CD8-positive, alpha-beta memory T cell (primary cell): Measurements from ENCODE around the gene FBXW12. TPM values are rescaled to one million over a fixed set of nuclear protein-coding genes. Genes with fewer than 3 reads are reported as not detected.
"Not testable (repeated sequence)": the region's sequence is repeated elsewhere in the genome, so short reads cannot be mapped to it uniquely, and the experiment has no call there.

Experiments
- CTCF ChIA-PET: fragments of 350-600 bp; sonication (Branson Sonifier 250); formaldehyde crosslinking; loops from one replicate; lab custom pipeline; 2021; ENCODE audit warnings: antibody characterized with exemption; lab: Charles Lee
- POLR2A ChIA-PET: fragments of 350-600 bp; sonication (Branson Sonifier 250); formaldehyde crosslinking; loops from one replicate; lab custom pipeline; 2021; ENCODE audit warnings: antibody characterized with exemption; lab: Charles Lee
- DNase-seq, 5 donors: peaks; one replicate each; pipeline versions ENCODE4 v3.0.0 to v3.0.0-alpha.2; 2020 to 2022; ENCODE audit warnings: mixed read lengths in 1 of 5
- H3K27ac ChIP-seq: one replicate; pipeline ENCODE4 v1.7.0; 2013; ENCODE audit warnings: low read depth, mild to moderate bottlenecking, low read length, moderate library complexity
- H3K27me3 ChIP-seq: 2 replicates; pipeline ENCODE4 v1.7.0; 2013; ENCODE audit warnings: low read length, mild to moderate bottlenecking; ENCODE audit not compliant: insufficient read depth, poor library complexity, severe bottlenecking
- H3K36me3 ChIP-seq: 2 replicates; pipeline ENCODE4 v1.7.0; 2013; ENCODE audit warnings: mild to moderate bottlenecking, low read length, moderate library complexity; ENCODE audit not compliant: insufficient read depth
- H3K4me1 ChIP-seq: 2 replicates; pipeline ENCODE4 v1.7.0; 2013; ENCODE audit warnings: mild to moderate bottlenecking, low read length, moderate library complexity; ENCODE audit not compliant: insufficient read depth
- H3K4me3 ChIP-seq: 2 replicates; pipeline ENCODE4 v1.7.0; 2013; ENCODE audit warnings: mild to moderate bottlenecking, low read length
- H3K9me3 ChIP-seq: 2 replicates; pipeline ENCODE4 v1.7.0; 2013; ENCODE audit warnings: mild to moderate bottlenecking, low read length
- H3K27ac Mint-ChIP-seq, 8 donors: one replicate each; pipeline ENCODE4 v1.8.0; 2020 to 2021; ENCODE audit warnings: mixed read lengths in 8 of 8, mild to moderate bottlenecking in 6 of 8, inconsistent platforms in 3 of 8, moderate library complexity in 3 of 8
- H3K27me3 Mint-ChIP-seq, 2 donors: one replicate each; pipeline ENCODE4 v1.8.0; 2020 to 2021; ENCODE audit warnings: mixed read lengths in 2 of 2, mild to moderate bottlenecking in 1 of 2, moderate library complexity in 1 of 2
- H3K36me3 Mint-ChIP-seq, 3 donors: one replicate each; pipeline ENCODE4 v1.8.0; 2020 to 2021; ENCODE audit warnings: mixed read lengths in 3 of 3, inconsistent platforms in 1 of 3, mild to moderate bottlenecking in 1 of 3
- H3K4me1 Mint-ChIP-seq, 3 donors: one replicate each; pipeline ENCODE4 v1.8.0; 2020 to 2021; ENCODE audit warnings: mixed read lengths in 3 of 3, inconsistent platforms in 1 of 3, mild to moderate bottlenecking in 1 of 3
- H3K4me3 Mint-ChIP-seq, 7 donors: one replicate each; pipeline ENCODE4 v1.8.0; 2020 to 2021; ENCODE audit warnings: mixed read lengths in 7 of 7, mild to moderate bottlenecking in 6 of 7, moderate library complexity in 4 of 7, inconsistent platforms in 2 of 7
- H3K9me3 Mint-ChIP-seq, 5 donors: one replicate each; pipeline ENCODE4 v1.8.0; 2020 to 2022; ENCODE audit warnings: mixed read lengths in 5 of 5, mild to moderate bottlenecking in 3 of 5, moderate library complexity in 2 of 5, inconsistent platforms in 1 of 5
- polyA plus RNA-seq: library from polyadenylated mRNA; unstranded; fragments of 300-500 nt; fragmentation: Illumina TruSeq; gene quantifications from one replicate; pipeline ENCODE4 v1.2.3, GENCODE V29; 2021
- total RNA-seq, 2 experiments: library from RNA; stranded (reverse); gene quantifications; one replicate each; pipeline ENCODE4 v1.2.3, GENCODE V29; 2021

FBXW12 gene
- total and polyA plus RNA-seq, 3 experiments from 2014 or later: not detected

DNA sequence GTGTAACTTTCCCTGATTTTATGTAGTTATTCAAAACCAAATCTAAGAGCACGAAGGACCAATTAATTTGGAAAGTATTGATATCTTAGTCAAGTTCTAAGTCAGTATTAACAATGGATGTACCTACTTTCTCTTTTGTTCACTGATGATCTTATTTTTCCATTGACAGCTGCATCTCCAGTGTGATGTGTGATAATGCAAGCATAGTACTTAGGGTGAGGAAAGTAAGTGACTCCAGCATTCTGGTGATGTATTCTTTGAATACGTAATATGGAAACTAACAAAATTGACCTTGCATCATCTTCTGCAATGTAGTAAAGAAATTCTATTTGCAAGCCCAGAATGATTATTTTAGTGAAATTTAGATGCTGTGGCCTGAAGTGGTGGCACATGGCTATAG is 22.4 kb downstream of the FBXW12 start:
- H3K4me3 ChIP-seq: no peak overlapping the region
- no peaks in the 10 kb centered on the region for H3K36me3 ChIP-seq
- DNase-seq: no peak
- no peak overlapping the region for H3K4me3 Mint-ChIP-seq
- H3K36me3 Mint-ChIP-seq: no peaks in the 10 kb centered on the region
- no peaks in the 10 kb centered on the region for H3K9me3 ChIP-seq
- H3K27me3 Mint-ChIP-seq: peaks cover 6 to 42% of the 10 kb centered on the region in 2 donors
- ChIA-PET POLR2A (no interaction called here), CTCF (no interaction called here)
- no peak overlapping the region for H3K27ac ChIP-seq
- no peaks in the 10 kb centered on the region for H3K4me1 Mint-ChIP-seq
- no peak overlapping the region for H3K27ac Mint-ChIP-seq
- no peaks in the 10 kb centered on the region for H3K27me3 ChIP-seq
- no peaks in the 10 kb centered on the region for H3K9me3 Mint-ChIP-seq
- H3K4me1 ChIP-seq: no peaks in the 10 kb centered on the region

DNA sequence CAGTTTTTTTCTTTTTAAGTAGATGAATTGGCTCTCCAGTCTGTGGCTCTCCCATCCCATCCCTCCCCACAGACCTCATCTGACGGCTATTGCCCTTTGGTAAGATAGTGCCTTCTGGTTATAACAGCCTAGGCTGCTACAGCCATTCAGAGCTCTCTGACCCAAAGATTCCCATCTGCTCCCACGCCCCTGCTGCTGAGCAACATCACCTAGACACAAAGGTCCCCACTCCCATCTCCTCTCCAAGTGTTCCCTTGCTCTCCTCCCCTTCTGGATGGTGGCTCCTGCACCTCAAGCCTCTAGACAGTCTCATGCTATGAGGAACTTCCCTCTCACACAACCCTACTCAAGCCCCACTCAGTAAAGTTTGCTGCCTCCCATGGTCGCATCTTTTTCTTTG is 23.7 kb downstream of the FBXW12 start:
- no peak overlapping the region for H3K27ac Mint-ChIP-seq
- H3K4me1 Mint-ChIP-seq: no peaks in the 10 kb centered on the region
- H3K27me3 Mint-ChIP-seq: peaks cover 6 to 46% of the 10 kb centered on the region in 2 donors
- no peak overlapping the region for H3K4me3 ChIP-seq
- ChIA-PET POLR2A (no interaction called here), CTCF (interaction anchor here (1.0 to 2.1 kb wide), 3 partner anchors 8 to 154 kb away, joined by 3 to 10 read pairs (median 4); no protein-coding TSS in a partner anchor)
- no peaks in the 10 kb centered on the region for H3K27me3 ChIP-seq
- H3K4me1 ChIP-seq: no peaks in the 10 kb centered on the region
- no peak for DNase-seq
- no peaks in the 10 kb centered on the region for H3K9me3 ChIP-seq
- H3K9me3 Mint-ChIP-seq: no peaks in the 10 kb centered on the region
- no peaks in the 10 kb centered on the region for H3K36me3 ChIP-seq
- no peak overlapping the region for H3K27ac ChIP-seq
- H3K4me3 Mint-ChIP-seq: no peak overlapping the region
- no peaks in the 10 kb centered on the region for H3K36me3 Mint-ChIP-seq

DNA sequence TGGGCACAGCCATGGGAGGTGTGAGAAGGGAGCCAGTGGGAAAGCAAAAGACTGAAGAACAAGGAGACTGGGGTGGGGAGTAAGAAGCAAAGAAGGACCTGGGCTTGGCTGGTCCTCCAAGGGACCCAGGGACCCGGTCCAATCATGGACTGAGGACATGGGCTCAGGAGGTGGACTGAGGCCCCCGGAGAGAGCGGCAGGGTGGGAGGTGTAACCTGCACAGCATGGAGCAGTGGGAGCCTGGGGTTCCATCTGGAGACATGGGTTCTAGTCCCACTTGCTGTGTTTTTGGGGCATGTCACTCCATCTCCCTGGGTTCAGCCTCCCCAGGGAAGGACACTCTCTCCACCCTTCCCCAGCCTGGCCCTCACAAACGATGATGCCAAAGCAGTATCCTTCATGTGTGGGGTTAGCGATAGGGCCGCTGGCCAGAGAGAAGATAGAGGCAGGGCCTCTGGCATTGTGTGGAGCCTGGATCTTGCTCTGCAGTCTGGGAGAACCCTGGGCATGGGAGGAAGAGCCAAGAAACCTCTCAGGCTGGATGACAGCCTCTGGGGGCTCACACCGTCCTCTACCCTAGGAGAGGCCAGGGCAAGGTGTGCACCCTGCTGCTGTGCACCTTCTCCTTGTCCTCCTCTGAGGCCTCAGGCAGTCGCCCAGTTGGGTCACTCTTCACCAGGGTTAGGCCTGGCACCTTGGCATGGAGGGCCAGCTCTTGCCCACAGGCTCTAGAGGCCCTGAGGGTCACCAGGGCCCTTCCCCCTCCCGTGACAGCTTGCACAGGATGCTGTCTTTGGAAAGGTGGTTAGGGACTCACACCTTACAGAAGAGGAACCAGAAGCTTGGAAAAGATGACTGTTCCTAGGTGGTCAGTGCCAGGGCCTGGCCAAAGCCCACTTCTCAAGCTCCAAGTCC is 26.0 kb downstream of the FBXW12 start:
- H3K9me3 Mint-ChIP-seq: no peaks in the 10 kb centered on the region
- H3K36me3 Mint-ChIP-seq: no peaks in the 10 kb centered on the region
- H3K4me3 Mint-ChIP-seq: no peak overlapping the region
- Histone ChIP-seq H3K4me1 (no peaks in the 10 kb centered on the region), H3K36me3 (no peaks in the 10 kb centered on the region), H3K4me3 (no peak overlapping the region), H3K27ac (no peak overlapping the region), H3K27me3 (no peaks in the 10 kb centered on the region), H3K9me3 (no peaks in the 10 kb centered on the region)
- ChIA-PET POLR2A (no interaction called here), CTCF (interaction anchor here (1.0 to 8.0 kb wide), 4 partner anchors 14 to 151 kb away, joined by 3 to 176 read pairs (median 72); partner anchors contain the start of gene SHISA5)
- peak overlapping the region in 1 of 8 donors; percentile 79 for H3K27ac Mint-ChIP-seq
- H3K27me3 Mint-ChIP-seq: peaks cover 6 to 36% of the 10 kb centered on the region in 2 donors
- no peaks in the 10 kb centered on the region for H3K4me1 Mint-ChIP-seq
- no peak for DNase-seq

- no peaks in the 10 kb centered on the region for H3K4me1 ChIP-seq
- no peaks in the 10 kb centered on the region for H3K36me3 ChIP-seq
- no peaks in the 10 kb centered on the region for H3K4me1 Mint-ChIP-seq
- H3K27me3 Mint-ChIP-seq: peaks cover 6 to 32% of the 10 kb centered on the region in 2 donors
- H3K9me3 ChIP-seq: no peaks in the 10 kb centered on the region
- no peaks in the 10 kb centered on the region for H3K36me3 Mint-ChIP-seq
- no peak overlapping the region for H3K4me3 Mint-ChIP-seq
- H3K4me3 ChIP-seq: no peak overlapping the region
- DNase-seq: no peak
- H3K9me3 Mint-ChIP-seq: no peaks in the 10 kb centered on the region
- CTCF ChIA-PET: interaction anchor here (1.0 to 8.0 kb wide), 5 partner anchors 13 to 159 kb away, joined by 3 to 176 read pairs (median 71); partner anchors contain the start of genes PFKFB4 and SHISA5
- POLR2A ChIA-PET: no interaction called here
- no peaks in the 10 kb centered on the region for H3K27me3 ChIP-seq
- no peak overlapping the region for H3K27ac ChIP-seq
- H3K27ac Mint-ChIP-seq: no peak overlapping the region
Observed at GRCh38 chr3:48398701-48399386, 26.8 kb downstream of the FBXW12 start.

DNA sequence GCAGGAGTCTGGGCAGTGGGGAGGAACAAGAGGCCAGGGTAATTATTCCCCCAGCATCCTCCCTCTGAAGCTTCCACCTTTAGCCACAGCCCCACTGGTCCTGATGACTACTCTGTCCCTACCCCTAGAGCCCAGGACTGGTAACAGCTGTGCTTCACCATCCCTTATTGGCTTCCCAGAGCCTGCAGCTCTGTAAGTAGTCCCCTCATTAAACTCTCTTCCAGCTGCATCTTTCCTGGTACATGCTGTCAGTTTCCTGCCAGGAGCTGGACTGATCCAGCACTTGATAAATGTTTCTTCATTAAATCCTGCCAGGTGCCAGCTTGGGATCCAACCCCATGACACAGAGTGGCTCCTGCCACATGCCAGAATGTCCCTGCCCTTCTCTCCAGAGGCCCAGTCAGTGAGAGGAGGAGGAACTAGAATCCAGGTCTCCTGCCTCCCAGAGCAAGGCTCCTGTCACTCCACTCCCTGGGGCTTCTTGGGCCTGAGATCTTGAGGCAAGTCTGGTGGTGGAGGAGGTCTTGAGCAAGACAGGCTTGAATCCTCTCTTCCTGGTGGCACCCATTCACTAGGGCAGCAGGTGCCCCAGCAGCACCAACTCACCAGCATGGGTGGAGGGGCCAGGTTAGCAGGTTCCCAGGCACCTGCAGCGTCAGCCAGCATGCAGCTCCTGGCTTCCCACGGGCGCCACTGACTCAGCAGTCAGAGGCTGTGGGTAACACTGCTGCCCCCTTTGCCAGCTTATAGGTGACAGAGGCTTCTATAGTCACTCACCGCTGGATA is 27.6 kb downstream of the FBXW12 start:
- CTCF ChIA-PET: interaction anchor here (1.5 to 8.0 kb wide), 15 partner anchors 12 to 211 kb away, joined by 3 to 176 read pairs (median 10); partner anchors contain the start of genes ATRIP, PFKFB4, SHISA5 and UQCRC1
- no peaks in the 10 kb centered on the region for H3K36me3 ChIP-seq
- H3K4me1 Mint-ChIP-seq: no peaks in the 10 kb centered on the region
- no peaks in the 10 kb centered on the region for H3K9me3 Mint-ChIP-seq
- no peaks in the 10 kb centered on the region for H3K36me3 Mint-ChIP-seq
- peaks cover 6 to 27% of the 10 kb centered on the region in 2 donors for H3K27me3 Mint-ChIP-seq
- H3K27me3 ChIP-seq: no peaks in the 10 kb centered on the region
- no peak overlapping the region for H3K27ac Mint-ChIP-seq
- H3K4me1 ChIP-seq: no peaks in the 10 kb centered on the region
- no peak for DNase-seq
- H3K4me3 ChIP-seq: no peak overlapping the region
- H3K9me3 ChIP-seq: no peaks in the 10 kb centered on the region
- no peak overlapping the region for H3K27ac ChIP-seq
- POLR2A ChIA-PET: no interaction called here
- no peak overlapping the region for H3K4me3 Mint-ChIP-seq

DNA sequence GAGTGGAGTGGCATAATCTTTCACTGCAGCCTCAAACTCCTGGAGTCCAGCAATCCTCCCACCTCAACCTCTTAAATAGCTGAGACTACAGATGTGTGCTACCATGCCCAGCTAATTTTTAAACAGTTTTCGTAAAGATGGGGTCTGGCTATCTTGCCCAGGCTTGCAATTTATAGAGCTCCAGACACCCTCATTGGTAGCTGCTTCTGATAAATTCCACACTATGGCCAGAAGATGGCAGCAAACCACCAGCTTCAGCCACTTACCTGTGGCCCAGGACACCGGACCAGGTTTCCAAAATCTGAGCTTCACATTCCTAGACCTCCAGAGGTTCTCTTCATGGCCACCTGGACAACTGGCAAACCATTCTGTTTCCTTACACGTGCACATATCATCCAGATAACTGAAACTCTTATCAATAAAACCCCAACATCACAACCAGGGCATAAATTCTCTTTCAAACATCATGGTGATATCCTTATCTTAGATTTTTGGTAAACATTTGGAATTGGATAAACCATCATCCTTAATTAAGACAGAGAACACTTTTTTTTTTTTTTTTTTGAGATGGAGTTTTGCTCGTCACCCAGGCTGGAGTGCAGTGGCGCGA is 28.9 kb downstream of the FBXW12 start:
- Histone ChIP-seq H3K27ac (no peak overlapping the region), H3K27me3 (no peaks in the 10 kb centered on the region), H3K9me3 (no peaks in the 10 kb centered on the region), H3K4me1 (no peaks in the 10 kb centered on the region), H3K4me3 (no peak overlapping the region), H3K36me3 (no peaks in the 10 kb centered on the region)
- Mint-ChIP-seq H3K36me3 (no peaks in the 10 kb centered on the region), H3K9me3 (no peaks in the 10 kb centered on the region), H3K27me3 (peaks cover 6 to 15% of the 10 kb centered on the region in 2 donors), H3K4me3 (no peak overlapping the region), H3K27ac (no peak overlapping the region), H3K4me1 (no peaks in the 10 kb centered on the region)
- POLR2A ChIA-PET: interaction anchor here (0.7 to 1.2 kb wide), 8 partner anchors 35 to 156 kb away, joined by 3 to 11 read pairs (median 4); partner anchors contain the start of genes ATRIP, CCDC51 and TMA7
- CTCF ChIA-PET: interaction anchor here (0.7 to 8.0 kb wide), 56 partner anchors 8 to 338 kb away, joined by 3 to 176 read pairs (median 5); partner anchors contain the start of genes ATRIP, CCDC51, PFKFB4 and PLXNB1
- DNase-seq: peak; percentile 36 to 76 (median 64)

DNA sequence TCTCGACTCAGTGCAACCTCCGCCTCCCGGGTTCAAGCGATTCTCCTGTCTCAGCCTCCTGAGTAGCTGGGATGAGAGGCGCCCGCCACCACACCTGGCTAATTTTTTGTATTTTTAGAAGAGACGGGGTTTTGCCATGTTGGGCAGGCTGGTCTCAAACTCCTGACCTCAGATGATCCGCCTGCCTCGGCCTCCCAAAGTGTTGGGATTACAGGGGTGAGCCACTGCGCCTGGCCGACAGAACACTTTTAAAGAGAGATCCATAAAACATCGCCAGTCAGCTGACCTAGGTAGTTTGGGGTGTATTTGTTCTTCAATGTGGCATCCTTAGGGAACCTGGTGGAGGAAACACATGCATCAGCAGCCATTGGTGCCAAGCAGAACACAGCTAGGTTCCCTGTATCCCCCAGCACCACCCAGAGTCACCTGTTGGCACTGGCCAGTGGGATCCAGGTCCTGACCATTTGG is 29.4 kb downstream of the FBXW12 start:
- not testable (repeated sequence) for H3K4me3 Mint-ChIP-seq

More for the DNA sequence above, 29.4 kb downstream of the FBXW12 start:
- H3K9me3 Mint-ChIP-seq, DNase-seq, H3K9me3 ChIP-seq, H3K27ac Mint-ChIP-seq, H3K4me3 ChIP-seq, H3K27me3 ChIP-seq, H3K27ac ChIP-seq, H3K36me3 Mint-ChIP-seq, H3K4me1 Mint-ChIP-seq, H3K36me3 ChIP-seq, H3K4me1 ChIP-seq: not testable (repeated sequence)
- ChIA-PET POLR2A (interaction anchor here (0.7 to 1.2 kb wide), 6 partner anchors 35 to 156 kb away, joined by 3 to 11 read pairs (median 4); partner anchors contain the start of genes ATRIP, CCDC51 and TMA7), CTCF (interaction anchor here (0.8 to 8.0 kb wide), 39 partner anchors 8 to 338 kb away, joined by 3 to 176 read pairs (median 5); partner anchors contain the start of genes ATRIP, CCDC51, PFKFB4 and PLXNB1)
- H3K27me3 Mint-ChIP-seq: peaks cover 6 to 13% of the 10 kb centered on the region in 2 donors
